RPMI7951 (cell line): Measurements from ENCODE around the gene BUD23. TPM values are rescaled to one million over a fixed set of nuclear protein-coding genes. Genes with fewer than 3 reads are reported as not detected.
"Not testable (repeated sequence)": the region's sequence is repeated elsewhere in the genome, so short reads cannot be mapped to it uniquely, and the experiment has no call there.

Source experiments
- DNase-seq: peaks from one replicate; pipeline ENCODE4 v3.0.0-alpha.2; 2012; ENCODE audit warnings: low read depth
- total RNA-seq: library from RNA; depleted of rRNA; stranded (reverse); fragments of >200 nt; shearing (Covaris generic); gene quantifications from 2 replicates; pipeline ENCODE4 v1.2.3, GENCODE V29; 2014

Gene BUD23
- total RNA-seq, 1 experiment from 2014 or later: 55.3 TPM

- no peak for DNase-seq
Observed at GRCh38 chr7:73700581-73701134, 17.3 kb downstream of the BUD23 start.

GRCh38 chr7:73701357-73701995, 18.1 kb downstream of the BUD23 start:
- DNase-seq: peak; percentile 68

DNA sequence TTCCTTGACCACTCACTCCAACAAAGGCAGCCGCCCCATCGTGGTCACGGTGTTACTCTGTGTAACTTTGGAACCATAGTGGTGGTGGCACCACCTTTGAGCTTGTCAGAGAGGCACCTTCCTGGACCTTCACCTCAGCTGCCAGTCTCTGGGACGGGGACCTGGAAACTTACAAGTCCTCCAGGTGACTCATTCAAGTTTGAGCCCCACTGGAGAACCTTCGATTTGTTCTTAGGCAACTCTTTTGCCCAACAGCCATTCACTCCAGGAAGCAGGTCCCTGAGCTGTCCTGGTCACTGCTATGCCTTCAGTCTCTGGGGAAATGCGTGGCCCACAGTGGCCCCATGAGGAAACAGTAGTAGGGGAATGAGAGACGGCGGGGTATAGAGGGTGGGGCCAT, 18.8 kb downstream of the BUD23 start:
- DNase-seq: no peak

DNA sequence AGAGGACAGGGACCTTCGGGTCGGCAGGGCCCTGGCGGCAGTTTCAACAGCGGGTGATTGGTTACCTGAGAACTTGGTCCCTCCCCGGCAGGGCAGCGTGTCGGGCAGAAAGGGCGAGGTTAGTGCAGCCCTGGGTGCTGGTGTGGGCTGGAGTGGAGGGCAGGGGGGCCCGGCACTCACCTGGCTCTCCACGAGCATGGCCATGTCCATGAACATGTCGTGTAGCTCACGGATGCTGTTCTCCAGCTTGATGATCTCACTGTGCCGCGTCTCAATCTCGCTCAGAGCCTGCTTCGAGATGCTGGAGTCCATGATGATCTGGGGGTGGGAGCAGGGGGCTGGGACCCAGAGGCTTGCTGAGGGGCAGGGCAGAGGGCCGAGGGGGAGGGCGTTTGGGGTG, 19.3 kb downstream of the BUD23 start:
- no peak for DNase-seq

GRCh38 chr7:73703225-73703624, 19.8 kb downstream of the BUD23 start:
- no peak for DNase-seq

- no peak for DNase-seq
Observed at GRCh38 chr7:73703757-73704639, 20.6 kb downstream of the BUD23 start.

DNA sequence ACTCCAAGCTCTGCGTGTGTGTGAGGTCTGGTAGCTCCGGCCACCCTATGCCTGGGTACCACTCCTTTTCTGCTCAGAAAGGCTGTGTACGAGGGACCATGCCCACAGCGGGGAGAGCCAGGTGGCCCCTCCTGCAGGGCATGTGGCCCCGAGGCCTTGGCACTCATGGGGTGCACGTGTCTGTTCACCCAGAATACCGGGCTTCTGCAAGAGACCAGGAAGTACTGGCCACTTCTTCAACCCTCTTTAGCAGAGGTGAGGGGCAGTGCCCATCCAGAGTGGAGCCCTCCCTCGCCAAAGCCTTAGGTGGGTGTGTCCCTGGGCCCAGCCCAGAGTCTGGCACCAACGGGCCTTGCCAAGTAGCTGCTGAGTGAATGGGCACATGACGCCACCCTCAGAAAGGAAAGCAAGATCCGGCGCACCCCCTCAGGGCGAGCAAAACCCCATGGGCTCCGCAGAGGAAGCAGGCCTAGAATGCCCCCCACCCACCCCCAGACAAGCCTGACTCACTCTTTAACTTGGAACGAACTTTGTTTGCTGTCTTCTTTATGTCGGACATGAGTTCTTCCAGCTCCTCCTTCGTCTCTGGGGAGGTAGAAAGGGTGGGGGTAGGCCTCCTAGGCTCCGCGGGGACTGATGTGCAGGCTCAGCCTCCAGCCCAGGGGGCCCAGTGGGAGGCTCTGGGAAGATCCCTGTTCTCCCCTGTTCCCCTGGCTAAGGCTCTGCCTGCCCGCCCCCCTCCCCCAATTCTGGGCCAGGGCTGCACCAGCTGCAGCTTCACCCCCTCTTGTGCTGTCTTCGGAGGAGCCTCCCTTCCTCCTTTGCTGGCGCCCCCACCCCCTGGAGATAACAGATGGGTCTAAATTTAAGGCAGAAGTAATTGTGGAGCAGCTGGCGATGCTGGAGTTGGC, 21.5 kb downstream of the BUD23 start:
- DNase-seq: no peak

- no peak for DNase-seq
Observed at GRCh38 chr7:73705551-73705920, 22.1 kb downstream of the BUD23 start.

GRCh38 chr7:73706126-73707044, 23.0 kb downstream of the BUD23 start:
- no peak for DNase-seq

- DNase-seq: peak; percentile 39
Observed at GRCh38 chr7:73707045-73707631, 23.7 kb downstream of the BUD23 start.

- no peak for DNase-seq
Observed at GRCh38 chr7:73708961-73709549, 25.7 kb downstream of the BUD23 start.

DNA sequence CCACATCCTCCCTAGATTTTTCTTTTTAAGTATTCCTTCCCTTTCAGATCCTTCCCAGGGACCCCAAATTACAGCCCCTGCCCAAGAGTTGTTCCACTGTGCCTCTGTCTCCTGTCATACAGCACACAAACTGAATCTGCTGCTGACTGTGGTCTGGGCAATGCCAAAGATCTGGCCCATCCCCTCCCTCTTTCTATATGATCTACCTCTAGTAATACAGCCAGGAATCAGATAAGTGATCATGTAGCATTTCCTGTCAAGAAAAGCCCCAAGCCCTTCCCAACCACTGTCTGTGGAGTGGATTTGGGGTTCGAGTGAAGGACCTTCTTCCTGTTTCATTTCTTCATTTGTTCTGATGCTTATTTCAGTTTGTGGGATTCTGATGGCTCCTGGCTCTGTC, 29.4 kb downstream of the BUD23 start:
- DNase-seq: no peak

DNA sequence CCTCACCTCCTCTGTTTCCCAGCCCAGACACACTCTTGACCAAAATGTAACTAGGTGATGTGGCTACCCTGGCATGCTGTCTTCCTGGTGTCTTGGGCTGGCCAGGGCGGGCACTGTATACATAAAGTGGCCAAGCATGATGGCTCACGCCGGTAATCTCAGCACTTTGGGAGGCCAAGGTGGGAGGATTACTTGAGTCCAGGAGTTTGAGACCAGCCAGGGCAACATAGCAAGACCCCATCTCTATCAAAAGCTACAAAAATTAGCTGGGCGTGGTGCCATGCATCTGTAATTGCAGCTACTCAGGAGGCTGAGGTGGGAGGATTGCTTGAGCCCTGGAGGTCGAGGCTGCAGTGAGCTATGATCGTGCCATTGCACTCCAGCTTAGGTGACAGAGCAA, 29.9 kb downstream of the BUD23 start:
- DNase-seq: not testable (repeated sequence)

GRCh38 chr7:73715648-73716317, 32.4 kb downstream of the BUD23 start:
- peak; percentile 100 for DNase-seq

GRCh38 chr7:73716318-73716890, 33.0 kb downstream of the BUD23 start:
- DNase-seq: no peak

DNA sequence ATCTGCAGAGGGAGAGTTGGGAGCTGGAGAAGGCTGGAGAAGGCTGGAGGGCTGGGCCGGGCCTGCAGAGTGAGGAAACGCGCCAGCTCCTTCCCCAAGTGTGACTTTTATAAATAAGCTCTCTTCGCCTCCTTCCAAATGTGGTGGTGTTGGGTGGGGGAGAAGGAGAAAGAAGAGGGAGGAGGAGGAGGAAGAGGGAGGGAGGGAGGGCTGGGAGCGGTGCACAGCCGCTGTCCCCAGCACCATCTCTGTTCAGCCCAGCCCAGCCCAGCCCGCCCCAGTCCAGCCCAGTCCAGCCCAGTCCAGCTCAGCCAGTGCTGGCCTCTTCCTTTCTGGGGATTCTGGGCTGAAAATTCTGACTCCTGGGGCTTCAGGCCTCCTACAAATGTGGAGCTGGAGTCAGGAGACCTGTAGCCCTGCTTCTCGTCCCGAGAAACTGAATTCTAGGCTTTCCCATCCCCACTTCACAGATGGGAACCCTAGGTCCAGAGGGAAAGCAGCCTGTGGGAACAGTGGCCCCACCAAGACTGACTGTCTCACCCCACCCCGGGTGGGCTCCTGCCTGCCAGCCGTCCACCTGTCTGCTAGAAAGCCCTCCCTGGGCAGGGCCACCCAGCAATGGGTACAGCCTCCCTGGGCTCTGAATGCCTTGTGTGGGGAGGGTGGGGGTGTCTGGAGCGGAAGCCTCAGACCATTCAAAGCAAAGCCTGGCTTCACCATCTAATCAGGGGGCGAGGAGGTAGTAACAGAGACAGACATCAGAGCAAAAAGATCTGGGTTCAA, 33.8 kb downstream of the BUD23 start:
- DNase-seq: peak; percentile 56

GRCh38 chr7:73717991-73718405, 34.6 kb downstream of the BUD23 start:
- DNase-seq: peak; percentile 100

- no peak for DNase-seq
Observed at GRCh38 chr7:73718438-73718881, 35.1 kb downstream of the BUD23 start.
